SK-N-MC (cell line): ENCODE measurements around the gene RNF5.

ENCODE experiments used
- EZH2 ChIP-seq: fragments of 200-600 bp; sonication (generic); IDR thresholded peaks from one replicate; pipeline ENCODE4 v1.6.1; 2017; ENCODE audit warnings: antibody characterized with exemption
- POLR2AphosphoS5 ChIP-seq: IDR thresholded peaks from 2 replicates; pipeline ENCODE4 v1.6.1; 2012; ENCODE audit warnings: mild to moderate bottlenecking, low read depth, low read length, borderline replicate concordance

GRCh38 chr6:32167154-32167760 is 10.9 kb upstream of the RNF5 start:
- no peak for TF ChIP-seq POLR2AphosphoS5
- TF ChIP-seq EZH2 = no peak
